Smooth muscle cell of the brain vasculature (primary cell): Measurements from ENCODE around the gene CLRN3.

Experiments used
- DNase-seq: peaks from one replicate; pipeline ENCODE4 v3.0.0-alpha.2; 2012; ENCODE audit warnings: low read depth, low spot score

The CLRN3 gene

DNA sequence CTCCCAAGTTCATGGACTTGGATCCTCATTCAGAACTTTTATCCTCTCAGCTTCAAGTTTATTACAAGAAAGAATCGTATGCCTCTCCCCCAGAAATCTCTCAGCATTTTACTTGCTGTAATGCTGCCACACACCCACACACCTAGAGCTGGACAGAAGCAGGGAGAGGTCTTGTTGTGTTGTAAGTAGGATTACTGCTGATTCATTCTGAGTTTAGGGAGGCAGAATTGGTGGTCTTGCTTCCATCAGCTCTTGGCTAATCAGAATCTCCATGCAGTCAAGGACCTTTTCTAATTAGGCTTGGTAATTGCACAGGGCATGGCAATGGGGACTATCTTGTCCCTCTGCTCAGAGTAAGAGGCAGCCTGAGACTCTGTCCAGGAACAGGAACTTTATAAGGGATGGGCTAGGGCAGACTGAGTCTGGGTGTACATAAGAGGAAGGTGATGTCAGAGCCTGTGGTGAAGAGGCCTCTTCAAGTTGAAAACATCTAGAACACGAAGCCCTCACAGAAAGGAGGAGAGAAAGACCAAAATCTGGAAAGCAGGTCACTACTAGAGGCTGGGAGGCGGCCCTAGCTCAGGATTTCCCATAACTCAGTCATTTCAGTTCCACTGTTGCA, 7.1 kb upstream of the CLRN3 start:
- DNase-seq: no peak

DNA sequence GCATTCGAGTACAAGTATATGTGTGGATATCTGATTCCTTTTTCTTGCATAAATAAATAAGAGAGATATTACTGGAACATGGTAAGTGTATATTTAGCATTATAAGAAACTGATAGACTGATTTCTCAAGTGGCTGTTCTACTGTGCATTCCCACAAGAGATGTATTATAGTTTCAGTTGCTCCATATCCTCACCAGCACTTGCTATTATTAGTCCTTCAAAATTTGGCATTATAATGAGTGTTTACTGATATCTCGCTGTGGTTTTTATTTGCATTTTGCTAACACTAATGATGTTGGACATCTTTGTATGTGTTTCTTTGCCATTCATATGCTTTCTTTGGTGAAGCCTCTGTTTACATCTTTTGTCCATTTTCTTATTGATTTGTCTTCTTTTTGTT, 4.4 kb upstream of the CLRN3 start:
- no peak for DNase-seq

DNA sequence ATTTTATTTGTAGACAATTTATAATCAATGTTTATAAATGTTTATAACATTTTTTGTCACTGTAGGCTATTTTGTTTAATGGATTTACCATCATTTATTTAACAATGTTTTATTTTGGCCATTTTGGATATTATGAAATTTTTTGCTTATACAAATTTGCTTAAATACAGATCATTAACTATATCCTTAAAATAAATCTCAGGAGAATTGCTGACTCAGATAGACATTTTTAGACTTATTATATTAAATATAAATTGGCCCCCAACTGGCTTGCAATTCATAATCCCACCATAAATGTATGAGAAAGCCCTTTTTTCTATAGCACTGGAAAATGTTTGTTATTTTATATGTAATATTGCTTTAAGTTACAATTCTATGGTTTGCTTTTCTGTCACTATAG, 3.8 kb upstream of the CLRN3 start:
- DNase-seq: no peak

DNA sequence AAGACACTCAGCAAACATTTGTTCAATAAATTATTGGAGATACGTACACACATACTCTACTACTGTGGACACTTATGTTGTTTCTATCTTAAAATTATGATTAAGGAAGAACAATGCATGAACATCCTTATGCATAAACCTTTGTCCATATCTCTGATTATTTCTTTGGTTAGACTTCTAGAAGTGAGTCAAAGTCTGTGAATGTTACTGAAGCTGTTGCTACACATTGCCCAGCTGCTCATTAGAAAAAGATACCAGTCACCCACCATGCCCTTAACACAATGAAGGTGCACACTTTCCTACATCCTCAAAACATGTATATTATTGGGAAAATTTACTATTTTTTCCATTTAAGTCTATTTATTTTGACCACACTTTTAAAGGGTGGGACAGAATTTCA, 1.4 kb upstream of the CLRN3 start:
- no peak for DNase-seq

DNA sequence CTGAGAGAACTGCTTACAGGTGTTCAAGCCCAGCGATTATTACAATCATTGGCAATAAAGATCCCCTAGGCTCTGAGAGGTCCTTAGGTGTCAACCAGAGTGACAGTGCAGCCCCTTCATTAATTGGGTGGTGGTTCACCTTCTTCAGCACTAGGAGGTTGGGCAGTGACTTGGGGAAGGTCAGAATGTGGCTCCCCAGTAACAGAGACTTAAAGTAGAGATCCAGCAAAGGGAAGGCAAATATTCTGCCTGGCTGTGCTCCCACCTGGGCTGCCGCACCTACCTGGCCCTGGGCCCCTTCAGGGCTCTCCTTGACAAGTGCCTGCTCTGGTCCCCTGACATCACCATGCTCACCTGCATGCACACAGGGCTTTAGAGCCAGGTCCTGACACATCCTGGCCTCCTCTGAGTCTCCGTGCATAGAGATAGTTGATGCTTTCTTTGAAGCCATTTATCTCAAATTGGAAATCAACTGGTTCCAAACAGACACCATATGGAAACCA, 1.9 kb downstream of the CLRN3 start:
- no peak for DNase-seq

DNA sequence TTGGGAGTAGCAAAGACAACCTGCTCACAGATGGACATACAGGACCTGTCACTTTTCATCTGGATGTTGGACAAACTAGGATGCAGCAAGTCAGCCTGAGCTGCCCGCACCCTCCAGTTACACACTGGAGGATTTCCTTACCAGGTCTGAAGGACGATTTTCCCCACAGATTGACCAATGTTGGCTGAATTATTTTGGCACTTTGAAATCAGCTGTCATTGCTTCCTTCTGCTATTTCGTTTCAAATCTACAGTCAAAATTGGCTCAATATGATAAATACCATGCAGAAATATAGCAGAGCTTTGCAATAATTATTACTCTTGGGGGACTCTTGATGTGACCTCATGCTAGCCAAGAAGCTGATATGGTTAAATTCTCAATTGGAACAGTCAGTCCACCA, 2.5 kb downstream of the CLRN3 start:
- no peak for DNase-seq

DNA sequence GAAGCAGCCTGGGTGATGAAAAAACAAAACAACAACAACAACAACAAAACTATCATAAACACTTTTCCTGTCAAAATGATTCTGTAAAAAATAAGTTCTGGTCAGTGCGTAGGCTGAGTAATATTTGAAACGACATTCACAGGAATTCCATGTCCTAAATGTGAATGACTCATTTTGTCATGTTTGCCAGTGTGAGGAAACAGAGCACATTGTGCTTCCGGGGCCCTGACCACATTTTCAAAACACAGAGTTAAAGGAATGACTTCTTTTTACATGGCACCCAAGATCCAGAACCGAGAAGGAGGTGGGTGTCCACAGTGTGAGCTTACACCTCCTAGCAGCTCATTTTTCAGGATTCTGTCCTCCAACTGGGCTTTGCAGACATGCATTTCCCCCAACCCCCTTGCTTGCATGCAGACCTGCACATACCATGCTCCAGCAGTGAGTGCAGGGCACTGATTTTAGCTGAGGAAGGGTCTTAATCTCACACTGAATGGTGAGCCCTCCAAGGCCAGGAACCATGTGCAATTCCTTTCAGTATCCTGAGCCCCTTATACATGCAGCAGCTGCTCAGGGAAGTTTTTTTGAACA, 3.0 kb downstream of the CLRN3 start:
- no peak for DNase-seq

DNA sequence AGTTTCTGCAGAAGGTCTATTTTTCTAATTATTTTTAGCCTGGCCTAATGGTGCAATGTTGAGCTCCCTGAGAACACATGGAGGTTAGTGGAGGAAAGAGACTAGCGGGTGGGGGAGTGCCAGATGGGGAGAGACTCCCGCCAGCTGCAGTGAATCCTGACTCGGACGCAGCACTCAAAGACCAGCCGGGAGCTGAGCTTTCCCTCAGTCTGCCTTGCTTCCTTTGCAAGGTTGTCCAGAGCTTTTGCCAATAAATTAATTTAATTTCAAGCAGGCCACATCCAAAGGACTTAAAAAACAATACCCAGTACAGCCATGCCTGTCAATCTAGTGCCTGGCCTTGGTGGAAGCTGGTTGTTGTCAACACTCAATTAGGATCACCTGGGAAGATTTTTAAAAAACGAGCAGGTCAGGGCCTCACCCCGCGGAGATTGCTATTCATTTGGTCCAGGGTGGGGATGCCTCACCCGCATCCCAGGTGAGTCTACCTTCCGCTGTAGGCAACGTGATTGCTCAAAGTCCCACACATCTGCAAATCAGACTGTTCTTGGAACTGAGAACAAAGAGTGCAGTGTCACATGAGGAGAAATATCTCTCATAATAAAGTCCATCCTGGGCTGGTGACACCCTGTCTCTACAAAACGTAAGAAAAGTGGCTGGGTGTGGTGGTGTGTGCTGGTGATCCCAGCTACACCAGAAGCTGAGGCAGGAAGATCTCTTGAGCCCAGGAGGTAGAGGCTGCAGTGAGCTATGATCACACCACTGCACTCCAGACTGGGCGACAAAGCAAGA, 4.0 kb downstream of the CLRN3 start:
- no peak for DNase-seq

DNA sequence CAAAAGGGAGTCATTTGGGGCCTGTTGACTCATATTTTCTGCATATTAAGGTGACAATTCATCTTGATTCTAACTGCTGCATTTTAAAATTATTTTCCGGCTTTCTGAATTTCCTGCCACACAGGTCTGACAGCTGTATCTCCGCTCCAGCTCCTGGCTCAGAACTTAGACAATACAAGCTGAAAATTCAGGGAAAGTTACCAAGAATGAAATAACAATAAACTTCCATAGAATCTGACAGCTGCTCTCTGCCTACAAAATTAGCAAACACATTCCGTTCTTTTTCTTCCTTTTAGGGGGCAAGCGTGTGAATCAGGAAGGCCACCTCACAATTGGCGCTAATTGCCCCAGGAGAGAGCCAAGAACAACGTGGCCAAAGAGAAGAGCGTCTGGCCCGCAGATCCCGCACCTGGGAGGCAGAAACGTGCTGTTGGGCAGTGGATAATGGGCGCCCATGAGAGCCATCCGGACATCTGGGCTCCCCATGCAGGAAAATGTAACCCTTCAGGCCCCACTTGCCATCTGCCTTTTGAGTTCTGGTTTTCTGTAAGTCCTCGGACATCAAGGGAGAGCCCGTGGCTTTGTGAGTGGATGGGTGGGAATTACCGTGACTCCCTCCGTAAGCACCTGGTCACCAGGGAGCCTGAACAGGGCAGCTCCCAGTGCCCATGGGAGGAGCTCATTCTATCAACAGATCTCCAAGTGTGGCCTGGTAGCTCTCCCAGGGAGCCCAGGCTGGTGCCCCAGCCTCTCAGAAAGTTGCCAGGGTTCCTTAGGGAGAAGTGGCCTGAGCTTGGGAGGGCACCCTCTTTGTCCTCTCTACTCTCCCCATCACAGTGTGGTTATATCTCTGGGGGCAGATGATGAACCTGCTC, 5.0 kb downstream of the CLRN3 start:
- no peak for DNase-seq

DNA sequence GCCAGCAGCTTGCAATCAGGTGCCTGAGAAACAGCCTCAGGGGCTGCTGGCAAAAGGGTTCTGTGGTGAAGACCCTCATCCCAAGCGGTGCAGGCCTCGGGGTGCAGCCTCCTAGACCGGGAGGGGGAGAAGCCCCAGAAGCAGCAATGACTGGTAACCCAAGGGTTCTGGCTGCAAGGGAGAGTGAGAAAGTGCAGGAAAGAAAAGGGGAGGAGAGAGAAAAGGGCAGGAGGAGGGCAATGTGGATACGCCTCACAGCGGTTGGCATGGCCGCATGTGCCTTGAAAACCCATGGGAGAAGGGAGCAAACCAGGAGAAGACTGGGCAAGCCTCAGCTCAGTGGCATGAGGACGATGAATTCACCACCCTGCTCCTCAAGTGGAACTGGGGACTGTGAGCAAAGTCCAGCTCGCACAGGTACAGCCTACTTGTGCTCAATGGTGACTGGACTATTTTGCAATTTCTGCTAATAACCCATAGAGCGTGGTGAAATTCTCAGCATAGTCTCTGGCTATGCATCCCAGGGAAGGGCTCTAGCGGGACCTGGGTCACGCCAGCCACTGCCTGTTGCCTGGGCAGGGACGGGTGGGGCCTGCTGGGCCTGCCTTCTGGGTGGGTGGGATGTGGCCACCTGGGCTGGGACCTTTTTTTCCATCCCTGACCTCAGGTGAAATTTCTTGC, 6.2 kb downstream of the CLRN3 start:
- DNase-seq: no peak

DNA sequence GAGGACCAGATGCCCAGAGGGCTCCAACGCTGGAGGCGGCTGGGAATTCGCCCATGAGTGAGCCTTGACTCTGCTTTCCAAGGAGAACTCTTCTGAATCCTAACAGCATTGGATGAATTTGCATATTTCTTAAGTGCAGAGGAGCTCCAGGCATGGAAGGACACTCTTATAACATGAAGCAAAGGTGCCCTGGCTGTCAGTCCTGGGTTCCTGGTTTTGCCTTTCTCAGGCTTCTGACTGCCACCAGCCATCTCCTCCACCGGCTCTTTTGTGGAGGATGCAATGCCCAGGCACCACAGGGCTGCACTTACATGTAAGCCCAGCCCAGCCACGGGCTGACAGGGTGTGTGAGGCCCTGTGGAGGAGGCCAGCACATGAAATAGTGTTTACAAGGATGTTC, 8.2 kb downstream of the CLRN3 start:
- DNase-seq: no peak

DNA sequence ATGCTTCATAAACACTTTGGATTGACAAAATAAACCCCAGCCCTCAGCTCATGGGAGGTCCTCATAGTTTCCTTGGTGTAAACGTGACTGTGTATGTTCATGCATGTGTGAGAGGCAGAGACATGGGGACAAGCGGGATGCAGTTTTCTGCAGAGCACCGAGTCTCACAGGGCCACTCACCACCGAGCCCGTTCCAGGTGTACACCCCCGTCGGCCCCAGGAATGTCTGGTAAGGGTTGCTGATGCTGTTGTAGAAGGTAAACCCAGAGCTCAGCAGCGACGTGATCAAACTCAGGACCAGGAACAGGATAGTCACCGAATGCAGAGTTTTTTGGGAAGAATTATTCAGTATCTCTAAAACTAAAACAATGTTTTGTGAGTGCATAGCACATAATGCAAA, 9.2 kb downstream of the CLRN3 start:
- no peak for DNase-seq

DNA sequence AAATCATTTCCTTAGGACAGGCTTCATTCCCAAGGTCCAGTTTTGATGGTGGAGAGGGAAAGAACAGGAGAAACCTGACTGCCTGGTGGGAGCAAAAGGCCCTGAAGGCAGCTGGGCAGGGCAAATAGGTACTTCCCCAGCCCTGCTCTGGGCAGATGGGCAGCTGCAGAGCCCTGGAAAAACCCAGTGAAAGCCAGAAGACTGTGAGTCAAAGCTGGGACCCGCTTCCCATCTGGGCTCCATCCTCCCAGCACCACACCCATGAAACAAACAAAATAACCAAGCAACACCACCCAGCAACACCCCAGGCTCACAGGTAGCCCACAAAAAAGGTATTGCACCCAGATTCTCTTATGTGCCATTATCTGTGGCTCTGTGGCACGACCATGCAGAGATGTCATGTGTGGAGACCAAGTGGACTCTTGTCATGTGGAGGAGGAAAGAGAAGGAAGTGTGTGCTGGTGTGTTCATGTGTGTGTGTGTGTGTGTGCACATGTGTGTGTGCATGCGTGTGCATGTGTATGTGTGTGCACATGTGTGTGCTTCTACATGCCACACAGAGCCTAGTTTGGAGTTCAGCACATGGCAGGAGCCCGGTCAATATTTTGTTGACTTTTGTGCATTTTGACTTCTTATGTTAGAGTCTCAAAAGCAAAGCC, 9.8 kb downstream of the CLRN3 start:
- DNase-seq: no peak

DNA sequence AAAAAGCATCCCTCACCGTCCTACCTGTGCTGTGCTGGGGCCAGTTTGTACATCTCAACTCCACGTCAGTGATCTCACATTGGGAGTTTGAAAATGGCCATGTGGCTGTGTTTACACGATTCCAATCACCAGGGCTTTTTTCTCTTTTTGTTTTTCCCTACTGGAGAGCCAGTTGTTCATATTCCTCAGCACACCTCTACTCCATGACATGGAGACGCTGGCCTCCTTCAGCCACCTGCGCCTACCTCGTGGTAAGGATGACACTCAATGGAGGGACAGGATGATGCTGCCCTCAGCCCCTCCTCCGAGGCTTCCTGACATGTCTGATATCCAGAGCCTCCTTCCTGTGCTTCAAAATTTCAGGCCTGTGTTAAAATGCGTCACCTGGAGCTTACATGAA, 10.3 kb downstream of the CLRN3 start:
- no peak for DNase-seq

DNA sequence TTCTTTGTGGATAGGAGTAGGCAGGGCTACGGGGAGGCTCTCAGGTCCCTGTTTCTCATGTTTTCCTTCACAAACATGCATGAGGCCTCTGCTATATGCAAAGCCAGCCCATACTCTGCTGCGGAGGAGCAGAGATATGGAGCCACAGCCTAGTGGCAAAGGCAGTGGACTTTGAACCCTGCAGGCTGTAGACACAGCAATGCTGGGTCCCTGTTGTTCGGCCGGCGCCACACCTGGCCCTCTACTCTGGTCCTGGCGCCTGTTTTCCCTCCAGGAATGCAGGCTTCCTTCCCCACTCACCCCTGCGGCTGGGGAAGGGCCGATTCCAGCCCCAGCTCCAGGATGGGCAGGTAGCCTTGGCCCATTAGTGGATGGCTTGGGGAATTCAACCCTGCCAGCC, 11.5 kb downstream of the CLRN3 start:
- DNase-seq: no peak

DNA sequence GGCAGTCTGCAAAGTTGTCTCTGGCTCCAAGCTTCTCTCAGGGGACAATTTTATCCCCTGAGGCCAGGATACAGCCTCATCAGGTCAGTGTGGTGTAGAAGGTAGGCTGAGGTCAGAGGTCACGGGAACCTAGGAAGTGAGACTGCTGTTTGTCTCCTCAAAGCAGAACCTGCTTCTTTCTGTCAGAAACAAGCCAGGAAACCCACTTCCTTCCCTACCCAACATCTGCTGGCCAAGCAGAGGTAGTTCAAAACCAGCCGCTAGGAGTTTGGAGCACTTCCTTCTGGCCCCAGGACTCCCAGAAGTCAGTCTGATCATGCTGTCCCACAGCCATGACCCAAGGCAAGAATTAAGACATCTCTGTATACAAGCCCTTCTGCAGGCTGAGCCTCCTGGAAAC, 12.2 kb downstream of the CLRN3 start:
- no peak for DNase-seq

DNA sequence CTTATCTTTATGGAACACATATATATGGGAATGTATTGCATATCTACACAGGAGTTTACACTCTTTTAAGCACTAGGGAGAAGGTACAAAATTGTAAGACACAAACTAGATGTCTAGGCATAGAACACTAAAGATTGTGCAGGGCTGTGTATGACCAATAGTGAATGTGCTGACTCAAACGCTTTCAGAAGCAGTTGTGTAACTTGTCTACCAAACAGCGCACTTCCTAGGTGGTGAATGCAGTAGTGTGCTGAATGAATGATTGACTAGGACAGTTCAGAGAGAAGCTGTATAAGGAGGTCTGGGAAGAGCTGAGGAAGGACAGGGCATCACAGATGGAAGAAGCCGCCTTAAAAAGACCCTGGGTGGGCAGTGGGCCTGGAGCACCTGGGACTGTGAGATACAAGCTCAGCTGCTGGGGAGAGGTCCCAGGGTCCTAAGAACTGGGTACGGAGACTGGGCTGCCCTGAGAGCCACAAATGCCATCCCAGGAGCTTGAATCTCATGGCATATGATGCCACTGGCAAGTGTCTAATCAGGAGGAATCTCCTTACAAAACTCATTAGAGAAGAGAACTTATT, 14.2 kb downstream of the CLRN3 start:
- DNase-seq: no peak

DNA sequence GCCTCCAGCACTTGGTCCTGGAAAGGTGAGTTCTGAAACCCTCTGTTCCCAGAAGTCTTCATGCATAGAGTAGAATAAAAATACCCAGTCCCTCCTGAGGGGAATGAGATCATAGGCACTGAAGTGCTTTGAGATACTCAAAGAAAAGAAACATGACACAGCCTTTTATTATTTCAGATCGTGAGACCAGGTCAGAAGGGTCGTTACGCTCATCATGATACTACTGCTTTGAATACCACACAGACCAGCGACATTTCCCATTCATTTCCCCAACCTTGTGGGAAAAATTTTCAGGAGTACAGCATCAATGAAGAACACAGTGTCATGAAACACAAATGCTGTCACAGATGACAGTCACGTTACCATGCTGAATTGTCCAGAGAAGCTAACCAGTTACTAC, 15.0 kb downstream of the CLRN3 start:
- DNase-seq: no peak

DNA sequence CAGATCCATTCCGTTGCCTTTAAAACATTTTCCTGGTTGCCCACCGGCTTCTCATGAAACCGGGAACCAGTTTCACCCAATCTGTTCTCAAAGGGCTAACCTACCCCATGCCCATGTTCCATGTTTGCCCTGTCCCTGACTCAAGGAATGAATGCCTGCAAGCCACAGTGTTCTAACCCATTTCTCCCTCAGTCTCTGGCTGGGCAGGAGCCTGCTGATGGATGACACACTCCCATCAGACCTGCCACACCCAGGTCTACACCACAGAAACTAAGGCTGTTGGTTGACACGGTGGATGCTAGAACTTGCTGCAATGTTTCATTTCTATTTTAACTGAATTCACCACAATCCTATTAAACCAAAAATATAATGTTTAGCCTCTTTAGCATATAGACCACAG, 15.6 kb downstream of the CLRN3 start:
- DNase-seq: no peak

DNA sequence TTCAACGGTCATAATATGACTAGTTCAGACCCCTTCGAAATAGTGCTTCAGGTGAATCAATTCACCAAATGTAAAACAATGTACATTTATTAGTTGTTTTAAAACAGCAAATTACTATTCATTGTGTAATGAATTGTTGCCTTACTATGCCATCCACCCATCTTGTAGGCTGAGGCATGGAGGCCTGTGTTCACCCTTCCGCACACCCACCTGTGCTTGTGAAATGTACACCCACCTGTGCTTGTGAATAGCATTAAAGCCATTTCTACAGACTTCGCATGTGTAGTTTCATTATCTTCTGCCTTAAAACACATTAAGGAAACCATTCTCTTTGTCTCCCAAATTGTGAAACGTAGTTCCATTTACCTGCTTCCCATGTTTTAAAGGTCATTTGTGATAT, 16.8 kb downstream of the CLRN3 start:
- DNase-seq: no peak

DNA sequence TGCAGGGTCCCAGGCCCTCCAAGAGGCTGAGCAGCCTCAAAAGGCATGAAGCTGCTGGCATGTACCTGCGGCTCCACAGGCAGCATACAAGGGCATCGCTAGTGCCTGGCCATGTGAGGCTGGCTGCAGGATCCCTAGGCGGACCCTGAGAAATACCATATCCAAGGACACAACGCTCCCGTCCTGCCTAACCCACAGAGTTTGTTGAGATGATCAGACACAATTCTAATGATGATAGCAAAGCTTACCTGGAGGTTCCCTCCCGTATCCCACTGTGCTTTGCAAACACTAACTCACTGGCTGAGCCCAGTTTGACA, 17.3 kb downstream of the CLRN3 start:
- DNase-seq: no peak
